OCI-LY1 (cell line): ENCODE measurements around the gene CRY2.

Experiments used
- CTCF ChIP-seq: fragments of 200-600 bp; sonication (generic), shearing (Covaris generic); IDR thresholded peaks from 2 replicates; pipeline ENCODE4 v1.5.1; 2017; ENCODE audit warnings: mild to moderate bottlenecking, antibody characterized with exemption, low read length, moderate library complexity, mixed read lengths
- EZH2 ChIP-seq: fragments of 200-600 bp; sonication (generic), shearing (Covaris generic); IDR thresholded peaks from 2 replicates; pipeline ENCODE4 v1.8.0; 2017; ENCODE audit warnings: borderline replicate concordance, mixed run types, mild to moderate bottlenecking, antibody characterized with exemption, low read length, moderate library complexity, mixed read lengths

- no peak for TF ChIP-seq CTCF
- TF ChIP-seq EZH2, result no peak
Measured at GRCh38 chr11:45869551-45869950, 22.3 kb downstream of the CRY2 start.
